CD14-positive monocyte (primary cell): ENCODE results near the gene NR3C1. TPM values are rescaled to one million over a fixed set of nuclear protein-coding genes. Genes with fewer than 3 reads are reported as not detected.

Experiments
- DNase-seq, 3 donors: peaks; one replicate each; pipeline ENCODE4 v3.0.0-alpha.2; 2011 to 2022
- H2AFZ ChIP-seq: 2 replicates; pipeline ENCODE4 v1.6.0; 2012; ENCODE audit warnings: mild to moderate bottlenecking, low read depth, low read length, inconsistent platforms; ENCODE audit not compliant: insufficient read depth, poor library complexity, severe bottlenecking
- H3K27ac ChIP-seq, 2 donors: 1 replicate in 1 of 2; 2 replicates in 1 of 2; pipeline ENCODE4 v1.5.1; 2012 to 2013; ENCODE audit warnings: low read length in 2 of 2, control low read depth in 1 of 2, inconsistent platforms in 1 of 2, low read depth in 1 of 2, mild to moderate bottlenecking in 1 of 2
- H3K27me3 ChIP-seq, 2 donors: one replicate each; pipeline versions ENCODE4 v1.6.0 to v1.6.1; 2011 to 2013; ENCODE audit warnings: low read length in 2 of 2; ENCODE audit not compliant: control insufficient read depth in 2 of 2, insufficient read depth in 2 of 2
- H3K36me3 ChIP-seq, 2 donors: replicated peaks in 1 of 2; 1 replicate in 1 of 2; 2 replicates in 1 of 2; pipeline versions ENCODE4 v1.5.1 to v1.6.1; 2012 to 2013; ENCODE audit warnings: low read length in 2 of 2, control low read depth in 1 of 2, inconsistent platforms in 1 of 2, mild to moderate bottlenecking in 1 of 2; ENCODE audit not compliant: insufficient read depth in 2 of 2, control insufficient read depth in 1 of 2
- H3K4me1 ChIP-seq, 2 donors: 1 replicate in 1 of 2; 2 replicates in 1 of 2; pipeline versions ENCODE4 v1.5.1 to v1.6.1; 2012 to 2013; ENCODE audit warnings: low read length in 2 of 2, control low read depth in 1 of 2, inconsistent platforms in 1 of 2, mild to moderate bottlenecking in 1 of 2, moderate library complexity in 1 of 2; ENCODE audit not compliant: insufficient read depth in 2 of 2, control insufficient read depth in 1 of 2
- H3K4me2 ChIP-seq: replicated peaks from 2 replicates; pipeline ENCODE3; 2012; ENCODE audit warnings: low read length, moderate library complexity, mild to moderate bottlenecking; ENCODE audit not compliant: poor library complexity, severe bottlenecking; ENCODE audit errors: extremely low read depth
- H3K4me3 ChIP-seq, 3 experiments: fragments of 200-600 bp in 1 of 3; sonication (generic) in 1 of 3; replicated peaks in 1 of 3; 1 replicate in 2 of 3; 2 replicates in 1 of 3; pipeline ENCODE4 v1.5.1; 2011 to 2013; ENCODE audit warnings: low read length in 3 of 3, mild to moderate bottlenecking in 3 of 3, control low read depth in 2 of 3, low read depth in 2 of 3, inconsistent platforms in 1 of 3, moderate library complexity in 1 of 3
- H3K79me2 ChIP-seq: 2 replicates; pipeline ENCODE4 v1.6.0; 2012; ENCODE audit warnings: mild to moderate bottlenecking, control low read depth, inconsistent platforms, low read length, moderate library complexity; ENCODE audit not compliant: insufficient read depth
- H3K9ac ChIP-seq: 2 replicates; pipeline ENCODE4 v1.6.0; 2017; ENCODE audit warnings: low read length, mild to moderate bottlenecking; ENCODE audit not compliant: insufficient read depth, poor library complexity, severe bottlenecking
- H3K9me3 ChIP-seq, 2 donors: replicated peaks in 1 of 2; 1 replicate in 1 of 2; 2 replicates in 1 of 2; pipeline versions ENCODE4 v1.5.1 to v1.6.1; 2012 to 2013; ENCODE audit warnings: low read length in 2 of 2, control low read depth in 1 of 2; ENCODE audit not compliant: control insufficient read depth in 1 of 2, insufficient read depth in 1 of 2
- H4K20me1 ChIP-seq: 2 replicates; pipeline ENCODE4 v1.6.0; 2012; ENCODE audit warnings: mild to moderate bottlenecking, low read length, control low read depth, moderate library complexity; ENCODE audit not compliant: insufficient read depth
- H3K27ac Mint-ChIP-seq, 7 donors: one replicate each; pipeline ENCODE4 v1.8.0; 2020; ENCODE audit warnings: mild to moderate bottlenecking in 7 of 7, mixed read lengths in 7 of 7, moderate library complexity in 6 of 7, inconsistent platforms in 2 of 7
- H3K27me3 Mint-ChIP-seq, 3 donors: one replicate each; pipeline ENCODE4 v1.8.0; 2021 to 2022; ENCODE audit warnings: low read depth in 3 of 3, mild to moderate bottlenecking in 3 of 3, mixed read lengths in 3 of 3, moderate library complexity in 3 of 3, inconsistent platforms in 1 of 3
- H3K36me3 Mint-ChIP-seq, 2 donors: one replicate each; pipeline ENCODE4 v1.8.0; 2020; ENCODE audit warnings: mixed read lengths in 2 of 2, inconsistent platforms in 1 of 2, mild to moderate bottlenecking in 1 of 2
- H3K4me1 Mint-ChIP-seq: one replicate; pipeline ENCODE4 v1.8.0; 2020; ENCODE audit warnings: mild to moderate bottlenecking, mixed read lengths
- H3K4me3 Mint-ChIP-seq, 2 donors: one replicate each; pipeline ENCODE4 v1.8.0; 2020; ENCODE audit warnings: mild to moderate bottlenecking in 2 of 2, mixed read lengths in 2 of 2, moderate library complexity in 1 of 2
- H3K9me3 Mint-ChIP-seq, 7 donors: one replicate each; pipeline ENCODE4 v1.8.0; 2020 to 2022; ENCODE audit warnings: mixed read lengths in 7 of 7, mild to moderate bottlenecking in 6 of 7, moderate library complexity in 6 of 7, inconsistent platforms in 2 of 7
- WGBS: methylation state at CpG from one replicate; pipeline ENCODE4 v1.1.5; 2013; ENCODE audit warnings: missing lambda C conversion rate; ENCODE audit not compliant: insufficient coverage; 5-methylcytosine and 5-hydroxymethylcytosine counted together
- intact Hi-C, 2 donors: fragments of 100-400 bp; cut with micrococcal nuclease; formaldehyde crosslinking; loops; one replicate each; pipeline versions ENCODE4 v1.15.0 to v1.15.1; 2023
- polyA plus RNA-seq, 3 donors: library from polyadenylated mRNA; depleted of rRNA in 1 of 3; unstranded in 2 of 3; stranded (reverse) in 1 of 3; fragments of 300-500 nt in 2 of 3; fragments of >200 nt in 1 of 3; fragmentation: Illumina TruSeq in 2 of 3; gene quantifications; 1 replicate in 2 of 3; 2 replicates in 1 of 3; pipeline ENCODE4 v1.2.3, GENCODE V29; 2012 to 2021
- TF ChIP-seq, protein P1 (sequence below): fragments of 200-600 bp; IDR thresholded peaks from one replicate; pipeline ENCODE4 v1.8.0; 2022; ENCODE audit warnings: antibody characterized with exemption, mild to moderate bottlenecking

Gene NR3C1
- polyA plus RNA-seq, 3 donors = 25.4 to 82.8 (median 75.1) TPM

DNA sequence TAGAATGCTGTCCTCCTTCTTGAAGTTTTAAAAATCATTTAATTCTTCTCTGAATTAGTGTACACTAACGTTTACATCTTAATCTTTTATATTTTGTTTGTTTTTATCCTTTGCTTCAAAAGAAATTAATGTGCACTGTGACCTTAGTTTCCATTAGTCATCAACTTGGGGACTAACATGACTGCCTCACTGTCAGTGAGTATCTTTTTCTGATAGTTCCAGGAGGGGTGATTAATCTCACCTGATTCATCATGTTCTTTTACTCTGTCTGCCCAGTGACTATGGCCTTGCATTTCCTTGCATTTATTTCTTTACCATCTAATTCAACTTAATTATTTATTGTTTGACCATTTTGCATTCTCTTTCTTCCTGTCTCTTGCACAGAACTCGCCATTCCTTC is 33.4 kb upstream of the NR3C1 start:
- peaks cover 58% of the 10 kb centered on the region for H3K4me1 Mint-ChIP-seq
- no peaks in the 10 kb centered on the region for H3K36me3 ChIP-seq
- intact Hi-C loops = loop anchor here (5.0 to 10.0 kb wide), 3 partner anchors 35 to 358 kb away; partner anchors contain the start of gene NR3C1 (in 1 of the 2)
- H3K36me3 Mint-ChIP-seq = peaks cover 0 to 7% of the 10 kb centered on the region in 2 donors
- H2AFZ ChIP-seq = no peak overlapping the region
- peak overlapping the region in 1 of 7 donors; percentile 30 for H3K27ac Mint-ChIP-seq
- H3K27ac ChIP-seq = no peak overlapping the region
- H3K27me3 Mint-ChIP-seq = peaks cover 0 to 2% (median 0%) of the 10 kb centered on the region in 3 donors
- no peak overlapping the region for H3K9ac ChIP-seq
- TF ChIP-seq, protein P1, sequence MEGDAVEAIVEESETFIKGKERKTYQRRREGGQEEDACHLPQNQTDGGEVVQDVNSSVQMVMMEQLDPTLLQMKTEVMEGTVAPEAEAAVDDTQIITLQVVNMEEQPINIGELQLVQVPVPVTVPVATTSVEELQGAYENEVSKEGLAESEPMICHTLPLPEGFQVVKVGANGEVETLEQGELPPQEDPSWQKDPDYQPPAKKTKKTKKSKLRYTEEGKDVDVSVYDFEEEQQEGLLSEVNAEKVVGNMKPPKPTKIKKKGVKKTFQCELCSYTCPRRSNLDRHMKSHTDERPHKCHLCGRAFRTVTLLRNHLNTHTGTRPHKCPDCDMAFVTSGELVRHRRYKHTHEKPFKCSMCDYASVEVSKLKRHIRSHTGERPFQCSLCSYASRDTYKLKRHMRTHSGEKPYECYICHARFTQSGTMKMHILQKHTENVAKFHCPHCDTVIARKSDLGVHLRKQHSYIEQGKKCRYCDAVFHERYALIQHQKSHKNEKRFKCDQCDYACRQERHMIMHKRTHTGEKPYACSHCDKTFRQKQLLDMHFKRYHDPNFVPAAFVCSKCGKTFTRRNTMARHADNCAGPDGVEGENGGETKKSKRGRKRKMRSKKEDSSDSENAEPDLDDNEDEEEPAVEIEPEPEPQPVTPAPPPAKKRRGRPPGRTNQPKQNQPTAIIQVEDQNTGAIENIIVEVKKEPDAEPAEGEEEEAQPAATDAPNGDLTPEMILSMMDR = no peak
- H3K4me3 Mint-ChIP-seq = no peak overlapping the region
- peak in 1 of 3 donors; percentile 46 for DNase-seq
- peaks cover 7% of the 10 kb centered on the region for H3K79me2 ChIP-seq
- no peak overlapping the region for H3K4me3 ChIP-seq
- 86% methylated on average over 1 of the region's 2 CpGs for WGBS
- no peaks in the 10 kb centered on the region for H3K27me3 ChIP-seq
- H3K4me1 ChIP-seq = peaks cover 41 to 53% of the 10 kb centered on the region in 2 donors
- no peaks in the 10 kb centered on the region for H3K9me3 ChIP-seq
- H4K20me1 ChIP-seq = no peaks in the 10 kb centered on the region
- H3K4me2 ChIP-seq = no peak overlapping the region
- peaks cover 0 to 4% (median 0%) of the 10 kb centered on the region in 7 donors for H3K9me3 Mint-ChIP-seq

DNA sequence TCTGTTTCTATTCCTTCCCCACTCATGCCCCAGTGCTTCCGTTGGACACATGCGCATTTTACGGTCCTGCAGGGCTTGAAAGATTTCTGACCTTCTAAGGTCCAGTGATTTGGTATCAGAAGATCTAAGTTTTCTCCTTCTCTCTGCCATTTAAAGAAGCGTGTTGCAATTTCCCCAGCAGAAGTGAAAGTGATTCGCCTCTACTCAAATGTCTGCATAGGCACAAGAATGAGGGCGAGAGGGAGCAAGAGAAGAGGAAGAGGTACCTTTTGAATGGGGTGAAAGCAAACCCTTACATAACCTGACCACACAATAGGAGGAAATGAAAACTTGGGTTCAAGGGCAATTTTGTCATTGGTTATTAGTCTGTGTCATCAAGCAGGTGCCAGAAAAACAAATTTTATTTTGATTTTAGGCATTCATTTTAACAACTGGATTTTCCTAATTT is 31.7 kb upstream of the NR3C1 start:
- TF ChIP-seq, protein P1 = no peak
- Mint-ChIP-seq H3K27ac (peak overlapping the region; percentile 99 to 100 (median 100)), H3K4me1 (peaks cover 69% of the 10 kb centered on the region), H3K27me3 (peaks cover 0 to 2% (median 2%) of the 10 kb centered on the region in 3 donors), H3K36me3 (peaks cover 0 to 8% of the 10 kb centered on the region in 2 donors), H3K4me3 (peak overlapping the region; percentile 85 to 98), H3K9me3 (peaks cover 0 to 4% (median 0%) of the 10 kb centered on the region in 7 donors)
- peak overlapping the region; percentile 80 for H3K4me2 ChIP-seq
- peaks cover 9% of the 10 kb centered on the region for H3K79me2 ChIP-seq
- DNase-seq = peak; percentile 88 to 94 (median 93)
- H3K9ac ChIP-seq = peak overlapping the region; percentile 69
- intact Hi-C loops = loop anchor here (2.0 to 10.0 kb wide), 4 partner anchors 30 to 360 kb away; partner anchors contain the start of gene NR3C1 (in 1 of the 2)
- peak overlapping the region; percentile 43 for H2AFZ ChIP-seq
- peak overlapping the region; percentile 80 to 96 for H3K27ac ChIP-seq
- no peaks in the 10 kb centered on the region for H3K27me3 ChIP-seq
- no peaks in the 10 kb centered on the region for H3K9me3 ChIP-seq
- 0% methylated on average over 2 of the region's 6 CpGs for WGBS
- peak overlapping the region; percentile 26 to 88 (median 75) for H3K4me3 ChIP-seq
- no peaks in the 10 kb centered on the region for H4K20me1 ChIP-seq
- H3K36me3 ChIP-seq = no peaks in the 10 kb centered on the region
- H3K4me1 ChIP-seq = peaks cover 52 to 68% of the 10 kb centered on the region in 2 donors
